KMS-11 (cell line): ENCODE data around the gene MTA1.
A peak's percentile ranks its signal among the peaks of the same experiment; 100 is the strongest.

Experiments used
- H2AFZ ChIP-seq: fragments of 200-600 bp; sonication (generic); 2 replicates; pipeline ENCODE4 v1.6.1; 2016; ENCODE audit warnings: antibody characterized with exemption, mixed run types, low read depth
- H3K27ac ChIP-seq: fragments of 200-600 bp; sonication (generic); 2 replicates; pipeline ENCODE4 v1.6.1; 2016; ENCODE audit warnings: mild to moderate bottlenecking, mixed run types
- H3K27me3 ChIP-seq: fragments of 200-600 bp; sonication (generic); 2 replicates; pipeline ENCODE4 v1.6.1; 2017; ENCODE audit warnings: mild to moderate bottlenecking, low read depth, mixed run types, moderate library complexity; ENCODE audit not compliant: insufficient read depth
- H3K36me3 ChIP-seq: fragments of 200-600 bp; sonication (generic); 2 replicates; pipeline ENCODE4 v1.6.1; 2017; ENCODE audit warnings: mild to moderate bottlenecking, mixed run types; ENCODE audit not compliant: insufficient read depth
- H3K4me1 ChIP-seq: fragments of 200-600 bp; sonication (generic); 2 replicates; pipeline ENCODE4 v1.6.1; 2016; ENCODE audit warnings: mild to moderate bottlenecking, low read depth, mixed run types; ENCODE audit not compliant: poor library complexity, severe bottlenecking
- H3K4me2 ChIP-seq: fragments of 200-600 bp; sonication (generic); 2 replicates; pipeline ENCODE4 v1.7.0; 2016; ENCODE audit warnings: mild to moderate bottlenecking, mixed run types
- H3K4me3 ChIP-seq: fragments of 200-600 bp; sonication (generic); IDR thresholded peaks from 2 replicates; pipeline ENCODE4 v1.6.1; 2017; ENCODE audit warnings: low read depth, low read length, mixed read lengths; ENCODE audit not compliant: insufficient read depth
- H3K79me2 ChIP-seq: fragments of 200-600 bp; sonication (generic); 2 replicates; pipeline ENCODE4 v1.6.1; 2016; ENCODE audit warnings: low read depth, mixed run types; ENCODE audit not compliant: insufficient read depth
- H3K9ac ChIP-seq: fragments of 200-600 bp; sonication (generic); 2 replicates; pipeline ENCODE4 v1.6.1; 2016; ENCODE audit warnings: mild to moderate bottlenecking, mixed run types
- H4K20me1 ChIP-seq: fragments of 200-600 bp; sonication (generic); 2 replicates; pipeline ENCODE4 v1.6.1; 2016; ENCODE audit warnings: mild to moderate bottlenecking, mixed run types; ENCODE audit not compliant: insufficient read depth
- TF ChIP-seq, protein P1 (sequence below): fragments of 200-600 bp; sonication (generic); conservative IDR thresholded peaks from 2 replicates; pipeline ENCODE4 v1.6.1; 2017; ENCODE audit warnings: low read depth, mild to moderate bottlenecking, antibody characterized with exemption, low read length, moderate library complexity, mixed read lengths

Gene MTA1

DNA sequence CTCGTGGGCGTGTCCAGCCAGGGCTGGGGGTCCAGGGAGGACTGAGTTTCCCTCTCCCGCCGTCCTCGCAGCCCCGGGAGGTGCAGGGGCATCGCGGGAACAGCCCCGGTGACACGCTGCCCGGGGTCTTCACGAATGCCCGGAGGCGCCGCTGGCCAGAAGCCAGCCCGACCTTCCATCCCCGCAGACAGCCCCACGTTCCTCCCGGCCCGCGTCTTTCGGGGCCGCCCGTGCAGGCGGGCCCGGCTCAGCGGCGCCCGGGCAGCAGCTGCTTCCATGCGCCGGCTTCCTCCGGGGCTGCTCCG, 70.6 kb downstream of the MTA1 start:
- H4K20me1 ChIP-seq: no peaks in the 10 kb centered on the region; the same call in 1 of the 2 replicates
- H3K79me2 ChIP-seq: peaks cover 25% of the 10 kb centered on the region
- no peak overlapping the region for H3K4me3 ChIP-seq
- TF ChIP-seq, protein P1, sequence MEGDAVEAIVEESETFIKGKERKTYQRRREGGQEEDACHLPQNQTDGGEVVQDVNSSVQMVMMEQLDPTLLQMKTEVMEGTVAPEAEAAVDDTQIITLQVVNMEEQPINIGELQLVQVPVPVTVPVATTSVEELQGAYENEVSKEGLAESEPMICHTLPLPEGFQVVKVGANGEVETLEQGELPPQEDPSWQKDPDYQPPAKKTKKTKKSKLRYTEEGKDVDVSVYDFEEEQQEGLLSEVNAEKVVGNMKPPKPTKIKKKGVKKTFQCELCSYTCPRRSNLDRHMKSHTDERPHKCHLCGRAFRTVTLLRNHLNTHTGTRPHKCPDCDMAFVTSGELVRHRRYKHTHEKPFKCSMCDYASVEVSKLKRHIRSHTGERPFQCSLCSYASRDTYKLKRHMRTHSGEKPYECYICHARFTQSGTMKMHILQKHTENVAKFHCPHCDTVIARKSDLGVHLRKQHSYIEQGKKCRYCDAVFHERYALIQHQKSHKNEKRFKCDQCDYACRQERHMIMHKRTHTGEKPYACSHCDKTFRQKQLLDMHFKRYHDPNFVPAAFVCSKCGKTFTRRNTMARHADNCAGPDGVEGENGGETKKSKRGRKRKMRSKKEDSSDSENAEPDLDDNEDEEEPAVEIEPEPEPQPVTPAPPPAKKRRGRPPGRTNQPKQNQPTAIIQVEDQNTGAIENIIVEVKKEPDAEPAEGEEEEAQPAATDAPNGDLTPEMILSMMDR: no peak
- peak overlapping the region; percentile 96 for H3K9ac ChIP-seq
- H3K27ac ChIP-seq: peak overlapping the region; percentile 98
- H2AFZ ChIP-seq: peak overlapping the region; percentile 28; the same call in 1 of the 2 replicates
- H3K4me2 ChIP-seq: peak overlapping the region; percentile 98
- H3K27me3 ChIP-seq: no peaks in the 10 kb centered on the region
- no peaks in the 10 kb centered on the region for H3K36me3 ChIP-seq
- peaks cover 7% of the 10 kb centered on the region for H3K4me1 ChIP-seq

DNA sequence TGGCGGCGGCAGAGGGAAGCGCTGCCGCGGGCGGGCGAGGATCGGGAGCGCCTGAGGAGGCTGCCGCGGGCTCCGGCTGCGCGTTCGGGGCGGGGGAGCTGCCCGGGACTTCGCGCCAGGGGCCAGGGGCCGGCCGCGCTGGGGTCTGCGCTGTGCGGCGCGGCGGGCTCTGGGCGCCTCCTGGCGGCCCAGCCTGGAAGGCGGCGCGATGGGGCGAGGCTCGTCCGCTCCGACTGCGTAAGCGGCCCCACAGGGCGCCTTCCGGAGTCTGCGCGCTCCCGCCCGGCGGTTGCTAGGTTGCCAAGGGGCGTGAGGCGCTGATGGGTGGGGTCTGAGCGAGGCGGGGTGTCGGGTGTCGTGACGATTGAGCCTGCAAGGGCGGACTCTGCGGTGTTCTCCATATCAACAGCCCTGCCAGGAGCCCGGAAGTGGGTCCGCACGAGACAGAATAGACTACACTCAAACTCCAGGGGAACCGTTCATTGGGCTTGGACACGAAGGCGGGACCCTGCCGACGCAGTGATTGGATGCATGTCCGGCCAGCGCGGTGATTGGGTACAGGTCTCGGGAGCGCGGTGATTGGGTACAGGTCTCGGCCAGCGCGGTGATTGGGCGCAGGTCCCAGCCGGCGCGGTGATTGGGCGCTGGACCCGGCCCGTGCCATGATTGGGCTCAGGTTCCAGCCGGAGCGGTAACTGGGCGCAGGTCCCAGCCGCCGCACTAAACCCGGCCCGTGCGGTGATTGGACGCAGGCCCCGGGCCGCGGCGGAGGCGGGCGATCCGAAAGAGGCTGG, 71.1 kb downstream of the MTA1 start, which contains the start of gene TEDC1:
TEDC1 (plus strand) TSS at position 675 of the 794 bp plus-strand sequence. CDS start 130 bp downstream, outside the sequence.
- H3K4me2 ChIP-seq: peak within 1 kb of the TSS; percentile 98
- no peak within 1 kb of the TSS for H3K4me3 ChIP-seq
- peaks cover 7% of the 10 kb centered on the region for H3K4me1 ChIP-seq
- H4K20me1 ChIP-seq: no peaks in the 10 kb centered on the region; the same call in 1 of the 2 replicates
- peak within 1 kb of the TSS; percentile 98 for H3K27ac ChIP-seq
- H3K9ac ChIP-seq: peak within 1 kb of the TSS; percentile 96
- peaks cover 25% of the 10 kb centered on the region for H3K79me2 ChIP-seq
- no peaks in the 10 kb centered on the region for H3K36me3 ChIP-seq
- peak within 1 kb of the TSS; percentile 28; the same call in 1 of the 2 replicates for H2AFZ ChIP-seq
- no peaks in the 10 kb centered on the region for H3K27me3 ChIP-seq
- TF ChIP-seq, protein P1: no peak; the same call in 1 of the 2 replicates

DNA sequence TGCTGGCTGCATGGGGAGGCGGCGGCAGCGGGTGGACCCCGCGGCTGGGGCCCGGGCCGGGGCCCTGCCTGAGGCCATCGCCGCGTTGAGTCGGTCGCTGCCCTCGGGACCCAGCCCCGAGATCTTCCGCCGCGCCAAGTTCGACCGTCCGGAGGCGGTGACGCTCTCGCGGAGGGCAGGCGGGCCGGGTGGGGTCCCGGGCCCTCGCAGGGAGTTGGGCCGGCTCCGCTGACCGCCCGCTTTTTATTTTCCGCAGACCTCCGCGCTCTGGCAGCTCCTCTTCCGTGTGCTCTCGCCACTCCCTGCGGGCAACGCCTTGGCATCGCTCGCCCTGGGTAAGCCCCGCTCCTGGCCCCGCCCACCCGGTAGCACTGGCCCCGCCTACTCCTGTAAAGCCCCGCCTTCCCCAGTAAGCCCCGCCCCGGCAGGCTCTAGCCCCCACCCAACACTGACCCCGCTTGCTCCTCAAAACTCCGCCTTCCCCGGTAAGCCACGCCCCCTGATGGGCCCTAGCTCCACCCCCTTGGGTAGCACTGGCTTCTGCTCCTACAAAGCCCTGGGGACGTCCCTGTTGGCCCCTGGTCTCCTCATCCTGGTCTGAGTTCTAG, 71.8 kb downstream of the MTA1 start:
- Histone ChIP-seq H2AFZ (0 out of 2 replicates have a peak overlapping the region, but pooled peaks have one; percentile 15), H3K79me2 (peaks cover 25% of the 10 kb centered on the region), H3K4me3 (no peak overlapping the region), H3K4me1 (peaks cover 7% of the 10 kb centered on the region), H3K4me2 (peak overlapping the region; percentile 88), H3K36me3 (no peaks in the 10 kb centered on the region), H3K9ac (peak overlapping the region; percentile 96), H4K20me1 (no peaks in the 10 kb centered on the region; the same call in 1 of the 2 replicates), H3K27me3 (no peaks in the 10 kb centered on the region), H3K27ac (peak overlapping the region; percentile 98)
- TF ChIP-seq, protein P1: no peak

DNA sequence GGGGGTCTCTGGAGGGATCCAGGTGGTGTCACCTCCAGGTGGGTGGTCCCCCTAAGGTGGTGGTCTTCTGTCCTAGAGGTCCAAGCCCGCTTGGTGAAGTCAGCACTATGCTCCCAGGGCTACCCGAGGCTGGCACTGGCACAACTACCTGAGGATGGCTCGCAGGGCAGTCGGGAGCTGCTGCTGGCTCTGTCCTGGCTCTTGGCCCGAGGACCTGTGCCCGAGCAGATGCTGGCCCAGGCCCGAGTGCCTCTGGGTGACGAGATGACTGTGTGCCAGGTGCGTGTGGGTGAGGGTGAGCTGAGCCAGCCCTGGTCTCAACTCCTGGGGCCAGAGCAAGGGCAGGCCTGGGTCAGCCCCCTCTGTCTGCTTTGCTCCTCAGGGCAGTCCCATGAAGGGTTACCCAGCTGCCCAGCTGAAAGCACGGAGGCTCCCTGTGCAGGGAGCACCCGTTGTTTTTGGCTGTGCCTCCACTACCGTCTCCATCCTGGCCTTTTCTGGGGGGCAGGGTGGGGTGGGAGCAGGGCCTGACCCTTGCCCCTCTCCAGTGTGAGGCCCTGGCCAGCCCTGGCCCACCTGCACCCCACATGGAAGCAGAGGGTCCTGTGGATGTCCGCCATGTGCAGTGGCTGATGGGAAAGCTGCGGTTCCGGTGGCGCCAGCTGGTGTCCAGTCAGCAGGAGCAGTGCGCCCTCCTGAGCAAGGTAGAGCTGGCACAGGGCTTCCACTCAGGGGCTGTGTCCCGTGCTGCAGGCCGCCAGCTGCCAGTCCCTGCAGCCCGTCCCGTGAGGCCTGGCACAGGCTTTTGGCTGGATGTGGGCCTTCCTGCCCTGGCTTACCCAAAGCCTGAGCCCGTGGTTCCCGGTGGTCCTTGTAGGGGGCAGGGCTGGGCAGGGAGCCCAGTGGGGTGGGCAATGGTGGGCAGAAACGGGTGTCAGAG, 72.7 kb downstream of the MTA1 start:
- Histone ChIP-seq H3K4me1 (peaks cover 7% of the 10 kb centered on the region), H2AFZ (no peak overlapping the region), H3K27ac (peak overlapping the region; percentile 98; the same call in 1 of the 2 replicates), H3K4me2 (peak overlapping the region; percentile 88), H3K27me3 (no peaks in the 10 kb centered on the region), H3K79me2 (peaks cover 22% of the 10 kb centered on the region), H3K36me3 (no peaks in the 10 kb centered on the region), H3K4me3 (no peak overlapping the region), H3K9ac (peak overlapping the region; percentile 96; the same call in 1 of the 2 replicates), H4K20me1 (no peaks in the 10 kb centered on the region; the same call in 1 of the 2 replicates)
- TF ChIP-seq, protein P1: no peak
